GM21360 (cell line): ENCODE measurements around the gene PIGB.
"Not testable (repeated sequence)": the region's sequence is repeated elsewhere in the genome, so short reads cannot be mapped to it uniquely, and the experiment has no call there.

Source experiments
- ATAC-seq: cut with Tn5 transposase; IDR thresholded peaks from one replicate; pipeline ENCODE4 v1.9.1; 2021; ENCODE audit warnings: mild to moderate bottlenecking, moderate library complexity; ENCODE audit not compliant: unreplicated experiment

The PIGB gene

GRCh38 chr15:55372701-55373440 lies 53.8 kb downstream of the PIGB start:
- ATAC-seq, result no peak

GRCh38 chr15:55379095-55379494 lies 60.1 kb downstream of the PIGB start:
- no peak for ATAC-seq

- no peak for ATAC-seq
Observed at GRCh38 chr15:55381595-55381994, 62.6 kb downstream of the PIGB start.

- ATAC-seq, result no peak
Observed at GRCh38 chr15:55383687-55384086, 64.7 kb downstream of the PIGB start.

GRCh38 chr15:55387027-55387426 lies 68.0 kb downstream of the PIGB start:
- no peak for ATAC-seq

GRCh38 chr15:55389264-55389607 lies 70.2 kb downstream of the PIGB start:
- no peak for ATAC-seq

GRCh38 chr15:55394694-55395093 lies 75.7 kb downstream of the PIGB start:
- ATAC-seq, result no peak

- ATAC-seq, result no peak
Observed at GRCh38 chr15:55398243-55398642, 79.2 kb downstream of the PIGB start.

GRCh38 chr15:55400050-55400449 lies 81.0 kb downstream of the PIGB start:
- ATAC-seq, result not testable (repeated sequence)

- no peak for ATAC-seq
Observed at GRCh38 chr15:55401786-55402246, 82.8 kb downstream of the PIGB start.

- no peak for ATAC-seq
Observed at GRCh38 chr15:55402707-55403106, 83.7 kb downstream of the PIGB start.

- no peak for ATAC-seq
Observed at GRCh38 chr15:55403531-55403930, 84.5 kb downstream of the PIGB start.
